Subcutaneous abdominal adipose tissue (tissue), 5 donors: ENCODE results near the gene NPIPA1.
A peak's percentile ranks its signal among the peaks of the same experiment; 100 is the strongest.
"Not testable (repeated sequence)": the region's sequence is repeated elsewhere in the genome, so short reads cannot be mapped to it uniquely, and the experiment has no call there.

Experiments
- H3K27ac ChIP-seq: one replicate; pipeline ENCODE4 v1.7.0; 2013; ENCODE audit warnings: low read depth, mild to moderate bottlenecking, inconsistent platforms, low read length, moderate library complexity
- H3K27me3 ChIP-seq, 5 donors: one replicate each; pipeline ENCODE4 v1.7.0; 2013; ENCODE audit warnings: low read length in 5 of 5, inconsistent platforms in 1 of 5; ENCODE audit not compliant: control insufficient read depth in 5 of 5, insufficient read depth in 4 of 5
- H3K36me3 ChIP-seq, 5 donors: one replicate each; pipeline ENCODE4 v1.7.0; 2013; ENCODE audit warnings: low read length in 5 of 5; ENCODE audit not compliant: control insufficient read depth in 5 of 5, insufficient read depth in 5 of 5
- H3K4me1 ChIP-seq, 5 donors: one replicate each; pipeline ENCODE4 v1.7.0; 2013; ENCODE audit warnings: low read length in 5 of 5, mild to moderate bottlenecking in 3 of 5, moderate library complexity in 1 of 5; ENCODE audit not compliant: control insufficient read depth in 5 of 5, insufficient read depth in 5 of 5
- H3K4me3 ChIP-seq, 5 donors: one replicate each; pipeline ENCODE4 v1.7.0; 2013; ENCODE audit warnings: low read length in 5 of 5, low read depth in 1 of 5
- H3K9ac ChIP-seq, 5 donors: one replicate each; pipeline ENCODE4 v1.7.0; 2013; ENCODE audit warnings: low read length in 5 of 5, mild to moderate bottlenecking in 4 of 5, moderate library complexity in 3 of 5
- H3K9me3 ChIP-seq, 5 donors: one replicate each; pipeline ENCODE4 v1.7.0; 2013; ENCODE audit warnings: low read length in 5 of 5; ENCODE audit not compliant: control insufficient read depth in 5 of 5
- donor health status: healthy.
- donor health status: healthy.
- donor health status: healthy.
- donor health status: healthy.
- donor health status: healthy.

The NPIPA1 gene

GRCh38 chr16:14961405-14962186 lies 24.4 kb downstream of the NPIPA1 start:
- Histone ChIP-seq H3K9ac (no peak overlapping the region), H3K27ac (no peak overlapping the region)

GRCh38 chr16:14963281-14964173 lies 26.3 kb downstream of the NPIPA1 start:
- H3K4me3 ChIP-seq: no peak overlapping the region
- H3K4me1 ChIP-seq: no peaks in the 10 kb centered on the region
- H3K9me3 ChIP-seq: peaks cover 0 to 5% (median 4%) of the 10 kb centered on the region in 5 donors
- no peak overlapping the region for H3K9ac ChIP-seq
- no peaks in the 10 kb centered on the region for H3K36me3 ChIP-seq
- peaks cover 0 to 2% (median 0%) of the 10 kb centered on the region in 5 donors for H3K27me3 ChIP-seq
- H3K27ac ChIP-seq: no peak overlapping the region

More at GRCh38 chr16:14961405-14962186, 24.4 kb downstream of the NPIPA1 start:
- Histone ChIP-seq H3K36me3 (no peaks in the 10 kb centered on the region), H3K4me3 (no peak overlapping the region), H3K27me3 (peaks cover 0 to 2% (median 0%) of the 10 kb centered on the region in 5 donors), H3K4me1 (no peaks in the 10 kb centered on the region), H3K9me3 (peaks cover 0 to 5% (median 4%) of the 10 kb centered on the region in 5 donors)

GRCh38 chr16:14965328-14965727 lies 28.1 kb downstream of the NPIPA1 start:
- Histone ChIP-seq H3K36me3 (no peaks in the 10 kb centered on the region), H3K4me1 (no peaks in the 10 kb centered on the region), H3K9ac (no peak overlapping the region), H3K4me3 (no peak overlapping the region), H3K27ac (no peak overlapping the region), H3K27me3 (peaks cover 0 to 2% (median 0%) of the 10 kb centered on the region in 5 donors), H3K9me3 (peaks cover 0 to 5% (median 4%) of the 10 kb centered on the region in 5 donors)

- H3K27ac ChIP-seq, H3K9ac ChIP-seq, H3K4me3 ChIP-seq, H3K9me3 ChIP-seq, H3K27me3 ChIP-seq, H3K4me1 ChIP-seq, H3K36me3 ChIP-seq: not testable (repeated sequence)
Measured at GRCh38 chr16:14969795-14970194, 32.6 kb downstream of the NPIPA1 start.

GRCh38 chr16:14971621-14972228 lies 34.5 kb downstream of the NPIPA1 start:
- not testable (repeated sequence) for H3K9ac ChIP-seq, H3K27ac ChIP-seq, H3K27me3 ChIP-seq, H3K4me3 ChIP-seq, H3K36me3 ChIP-seq, H3K9me3 ChIP-seq
- peaks cover 3 to 17% (median 14%) of the 10 kb centered on the region in 5 donors for H3K4me1 ChIP-seq

- H3K27me3 ChIP-seq, H3K9me3 ChIP-seq, H3K27ac ChIP-seq, H3K36me3 ChIP-seq: not testable (repeated sequence)
- H3K4me1 ChIP-seq: peaks cover 3 to 17% (median 14%) of the 10 kb centered on the region in 5 donors
- peak overlapping the region in 1 of 5 donors; percentile 88 for H3K4me3 ChIP-seq
- H3K9ac ChIP-seq: peak overlapping the region in 1 of 5 donors; percentile 72
Measured at GRCh38 chr16:14973785-14974322, 36.6 kb downstream of the NPIPA1 start.

- H3K9me3 ChIP-seq: not testable (repeated sequence)
Measured at GRCh38 chr16:14974331-14974655, 37.0 kb downstream of the NPIPA1 start.

GRCh38 chr16:14974656-14975417 lies 37.6 kb downstream of the NPIPA1 start, which contains the start of gene PDXDC1:
Gene PDXDC1 (plus strand): TSS chr16:14975026. CDS start chr16:14975200, 174 bp downstream.
- peak within 1 kb of the TSS; percentile 38 to 98 (median 95) for H3K9ac ChIP-seq
- peak within 1 kb of the TSS; percentile 73 to 90 (median 79) for H3K4me3 ChIP-seq
- H3K9me3 ChIP-seq, H3K36me3 ChIP-seq, H3K27me3 ChIP-seq: not testable (repeated sequence)
- H3K27ac ChIP-seq: peak within 1 kb of the TSS; percentile 85
- peaks cover 3 to 25% (median 19%) of the 10 kb centered on the region in 5 donors for H3K4me1 ChIP-seq

More at GRCh38 chr16:14974331-14974655, 37.0 kb downstream of the NPIPA1 start:
- peak overlapping the region in 2 of 5 donors; percentile 72 to 98 for H3K9ac ChIP-seq
- H3K36me3 ChIP-seq, H3K27me3 ChIP-seq: not testable (repeated sequence)
- peak overlapping the region; percentile 59 to 90 (median 79) for H3K4me3 ChIP-seq
- peak overlapping the region; percentile 85 for H3K27ac ChIP-seq
- peaks cover 3 to 20% (median 14%) of the 10 kb centered on the region in 5 donors for H3K4me1 ChIP-seq
